ENCODE results near the gene PROS1. TPM values are rescaled to one million over a fixed set of nuclear protein-coding genes. Genes with fewer than 3 reads are reported as not detected.
"Not testable (repeated sequence)": the region's sequence is repeated elsewhere in the genome, so short reads cannot be mapped to it uniquely, and the experiment has no call there.

The PROS1 gene
- total and polyA plus RNA-seq, 2 experiments from 2014 or later = 58.7 to 115 TPM

DNA sequence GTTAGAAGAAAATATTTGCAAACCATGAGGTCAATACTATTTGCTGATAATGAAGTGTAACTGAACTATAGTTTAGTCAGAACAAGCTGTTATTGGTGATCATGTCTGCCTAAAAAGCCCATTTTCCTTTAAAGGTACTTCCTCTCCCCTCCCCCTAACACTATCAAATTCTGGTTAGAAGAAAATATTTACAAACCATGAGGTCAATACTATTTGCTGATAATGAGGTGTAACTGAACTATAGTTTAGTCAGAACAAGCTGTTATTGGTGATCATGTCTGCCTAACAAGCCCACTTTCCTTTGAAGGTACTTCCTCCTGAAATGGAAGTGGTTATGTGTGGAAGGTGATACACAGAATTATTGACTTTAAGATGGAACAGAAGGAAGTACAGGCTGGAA, 46.9 kb downstream of the PROS1 start:
- Histone ChIP-seq H4K20me1 (ENCODE audit: insufficient read depth, poor library complexity, severe bottlenecking) (no peaks in the 10 kb centered on the region), H3K4me2 (no peak overlapping the region), H3K79me2 (no peaks in the 10 kb centered on the region), H3K4me1 (ENCODE audit: insufficient read depth) (no peaks in the 10 kb centered on the region), H3K9me2 (replicated peaks; ENCODE audit: insufficient read depth) (no peaks in the 10 kb centered on the region), H3K36me3 (replicated peaks; ENCODE audit: insufficient read depth, low read depth) (no peaks in the 10 kb centered on the region), H3K27ac (no peak overlapping the region), H3K9me3 (ENCODE audit: low read depth) (no peaks in the 10 kb centered on the region), H2AFZ (no peak overlapping the region), H3K4me3 (no peak overlapping the region), H3K27me3 (no peaks in the 10 kb centered on the region)
- no peak for DNase-seq (ENCODE audit: low spot score)
- TF ChIP-seq, protein P1, sequence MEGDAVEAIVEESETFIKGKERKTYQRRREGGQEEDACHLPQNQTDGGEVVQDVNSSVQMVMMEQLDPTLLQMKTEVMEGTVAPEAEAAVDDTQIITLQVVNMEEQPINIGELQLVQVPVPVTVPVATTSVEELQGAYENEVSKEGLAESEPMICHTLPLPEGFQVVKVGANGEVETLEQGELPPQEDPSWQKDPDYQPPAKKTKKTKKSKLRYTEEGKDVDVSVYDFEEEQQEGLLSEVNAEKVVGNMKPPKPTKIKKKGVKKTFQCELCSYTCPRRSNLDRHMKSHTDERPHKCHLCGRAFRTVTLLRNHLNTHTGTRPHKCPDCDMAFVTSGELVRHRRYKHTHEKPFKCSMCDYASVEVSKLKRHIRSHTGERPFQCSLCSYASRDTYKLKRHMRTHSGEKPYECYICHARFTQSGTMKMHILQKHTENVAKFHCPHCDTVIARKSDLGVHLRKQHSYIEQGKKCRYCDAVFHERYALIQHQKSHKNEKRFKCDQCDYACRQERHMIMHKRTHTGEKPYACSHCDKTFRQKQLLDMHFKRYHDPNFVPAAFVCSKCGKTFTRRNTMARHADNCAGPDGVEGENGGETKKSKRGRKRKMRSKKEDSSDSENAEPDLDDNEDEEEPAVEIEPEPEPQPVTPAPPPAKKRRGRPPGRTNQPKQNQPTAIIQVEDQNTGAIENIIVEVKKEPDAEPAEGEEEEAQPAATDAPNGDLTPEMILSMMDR (IDR thresholded peaks at IDR 0.05; ENCODE audit: poor library complexity) = no peak
- TF ChIP-seq EZH2phosphoT487 (IDR thresholded peaks at IDR 0.05; ENCODE audit: low read depth, severe bottlenecking, unreplicated experiment) (no peak), EZH2 (IDR thresholded peaks at IDR 0.05; ENCODE audit: borderline replicate concordance) (no peak)

DNA sequence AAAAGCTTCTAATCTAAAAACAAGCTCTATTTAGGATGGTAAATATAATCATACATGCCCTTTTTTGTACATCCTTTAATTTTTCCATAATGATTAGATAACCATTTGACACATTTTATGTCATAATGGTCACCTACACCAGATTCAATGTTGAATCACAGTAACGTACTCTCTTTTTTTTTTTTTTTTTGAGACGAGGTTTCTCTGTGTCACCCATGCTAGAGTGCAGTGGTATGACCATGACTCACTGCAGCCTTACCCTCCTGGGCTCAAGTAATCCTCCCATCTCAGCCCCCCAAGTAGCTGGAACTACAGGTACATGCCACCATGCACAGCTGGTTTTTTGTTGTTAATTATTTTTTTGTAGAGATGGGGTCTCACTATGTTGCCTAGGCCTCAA, 49.2 kb downstream of the PROS1 start:
- Histone ChIP-seq H3K4me1 (ENCODE audit: insufficient read depth) (no peaks in the 10 kb centered on the region), H3K4me3 (no peak overlapping the region), H3K9me3 (ENCODE audit: low read depth) (no peaks in the 10 kb centered on the region), H4K20me1 (ENCODE audit: insufficient read depth, poor library complexity, severe bottlenecking) (no peaks in the 10 kb centered on the region), H2AFZ (no peak overlapping the region), H3K79me2 (no peaks in the 10 kb centered on the region), H3K36me3 (replicated peaks; ENCODE audit: insufficient read depth, low read depth) (no peaks in the 10 kb centered on the region), H3K27ac (no peak overlapping the region), H3K9me2 (replicated peaks; ENCODE audit: insufficient read depth) (no peaks in the 10 kb centered on the region), H3K27me3 (no peaks in the 10 kb centered on the region), H3K4me2 (no peak overlapping the region)
- no peak for DNase-seq (ENCODE audit: low spot score)
- 92% methylated on average over 2 of the region's 2 CpGs for WGBS (ENCODE audit: low lambda C conversion rate, missing lambda C conversion rate)
- TF ChIP-seq EZH2 (IDR thresholded peaks at IDR 0.05; ENCODE audit: borderline replicate concordance) = no peak
- TF ChIP-seq EZH2phosphoT487 (IDR thresholded peaks at IDR 0.05; ENCODE audit: low read depth, severe bottlenecking, unreplicated experiment) = no peak
- TF ChIP-seq, protein P1 (IDR thresholded peaks at IDR 0.05; ENCODE audit: poor library complexity) = no peak

- H3K4me2 ChIP-seq = no peak overlapping the region
- no peaks in the 10 kb centered on the region for H3K4me1 ChIP-seq (ENCODE audit: insufficient read depth)
- H3K4me3 ChIP-seq = no peak overlapping the region
- H3K27me3 ChIP-seq = no peaks in the 10 kb centered on the region
- no peak for DNase-seq (ENCODE audit: low spot score)
- no peaks in the 10 kb centered on the region for H3K79me2 ChIP-seq
- TF ChIP-seq EZH2 (IDR thresholded peaks at IDR 0.05; ENCODE audit: borderline replicate concordance) (no peak), EZH2phosphoT487 (IDR thresholded peaks at IDR 0.05; ENCODE audit: low read depth, severe bottlenecking, unreplicated experiment) (no peak)
- TF ChIP-seq, protein P1 (IDR thresholded peaks at IDR 0.05; ENCODE audit: poor library complexity) = no peak
- no peaks in the 10 kb centered on the region for H3K9me2 ChIP-seq (replicated peaks; ENCODE audit: insufficient read depth)
- H3K9me3 ChIP-seq (ENCODE audit: low read depth) = no peaks in the 10 kb centered on the region
- H4K20me1 ChIP-seq (ENCODE audit: insufficient read depth, poor library complexity, severe bottlenecking) = no peaks in the 10 kb centered on the region
- H3K27ac ChIP-seq = no peak overlapping the region
- no peaks in the 10 kb centered on the region for H3K36me3 ChIP-seq (replicated peaks; ENCODE audit: insufficient read depth, low read depth)
- no peak overlapping the region for H2AFZ ChIP-seq
- 78% methylated on average over 2 of the region's 2 CpGs for WGBS (ENCODE audit: low lambda C conversion rate, missing lambda C conversion rate)
Measured at GRCh38 chr3:93923006-93923405, 50.7 kb downstream of the PROS1 start.

- 98% methylated on average over 17 of the region's 17 CpGs for WGBS (ENCODE audit: low lambda C conversion rate, missing lambda C conversion rate)
- H3K27ac ChIP-seq; H3K9me3 ChIP-seq (ENCODE audit: low read depth); H3K4me3 ChIP-seq; H3K4me2 ChIP-seq; H3K79me2 ChIP-seq; H3K36me3 ChIP-seq (replicated peaks; ENCODE audit: insufficient read depth, low read depth); H4K20me1 ChIP-seq (ENCODE audit: insufficient read depth, poor library complexity, severe bottlenecking); H2AFZ ChIP-seq; H3K4me1 ChIP-seq (ENCODE audit: insufficient read depth); H3K9me2 ChIP-seq (replicated peaks; ENCODE audit: insufficient read depth); DNase-seq (ENCODE audit: low spot score); H3K27me3 ChIP-seq: not testable (repeated sequence)
Measured at GRCh38 chr3:93917546-93918029, 56.1 kb downstream of the PROS1 start.

DNA sequence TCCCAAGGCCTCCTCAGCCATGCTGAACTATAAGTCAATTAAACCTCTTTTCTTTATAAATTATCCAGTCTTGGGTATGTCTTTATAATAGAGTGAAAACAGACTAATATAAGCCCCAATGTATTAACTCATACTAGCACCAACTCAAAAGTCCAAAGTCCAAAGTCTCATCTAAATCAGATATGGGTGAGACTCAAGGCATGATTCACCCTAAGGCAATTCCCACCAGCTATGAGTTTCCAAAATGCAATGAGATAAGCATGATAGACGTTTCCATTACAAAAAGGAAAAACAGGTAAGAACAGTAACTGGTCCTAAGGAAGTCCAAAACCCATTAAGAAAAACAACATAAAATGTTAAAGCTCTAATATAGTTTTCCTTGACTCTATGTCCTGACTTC, 60.1 kb downstream of the PROS1 start:
- not testable (repeated sequence) for H3K36me3 ChIP-seq (replicated peaks; ENCODE audit: insufficient read depth, low read depth); H3K4me2 ChIP-seq; H3K79me2 ChIP-seq; H2AFZ ChIP-seq; H3K9me3 ChIP-seq (ENCODE audit: low read depth); H3K4me1 ChIP-seq (ENCODE audit: insufficient read depth); H3K9me2 ChIP-seq (replicated peaks; ENCODE audit: insufficient read depth); H3K4me3 ChIP-seq; H4K20me1 ChIP-seq (ENCODE audit: insufficient read depth, poor library complexity, severe bottlenecking); H3K27me3 ChIP-seq
- WGBS (ENCODE audit: low lambda C conversion rate, missing lambda C conversion rate) = 21% methylated on average over 1 of the region's 1 CpG
- peak overlapping the region; percentile 67 for H3K27ac ChIP-seq
- DNase-seq (ENCODE audit: low spot score) = peak; percentile 18

Measured in hepatocyte (in vitro differentiated cells).